ENCODE results near the gene MICB. TPM values are rescaled to one million over a fixed set of nuclear protein-coding genes. Genes with fewer than 3 reads are reported as not detected.

MICB gene
- total and polyA plus RNA-seq, 2 donors = 4.2 to 9.5 TPM

GRCh38 chr6:31462964-31463870 lies 34.7 kb upstream of the MICB start:
- Histone ChIP-seq H3K27ac (ENCODE audit: low read depth in 1 of 2, low read length in 1 of 2) (peak overlapping the region; percentile 52 to 81), H3K4me3 (ENCODE audit: low read length in 2 of 2) (peak overlapping the region; percentile 55 to 63), H3K9me3 (ENCODE audit: control insufficient read depth in 2 of 2, insufficient read depth in 1 of 2, low read length in 1 of 2) (no peaks in the 10 kb centered on the region), H3K27me3 (ENCODE audit: control insufficient read depth in 2 of 2, insufficient read depth in 1 of 2, low read length in 1 of 2) (peaks cover 0 to 9% of the 10 kb centered on the region in 2 donors), H3K4me1 (ENCODE audit: control insufficient read depth in 2 of 2, insufficient read depth in 2 of 2, low read length in 2 of 2) (peaks cover 2 to 23% of the 10 kb centered on the region in 2 donors), H3K36me3 (ENCODE audit: control insufficient read depth in 2 of 2, insufficient read depth in 2 of 2, low read length in 1 of 2) (peaks cover 0 to 3% of the 10 kb centered on the region in 2 donors)
- peak; percentile 50 to 89 (median 69) for DNase-seq (ENCODE audit: low read depth in 6 of 9, low spot score in 9 of 9)
- 15% methylated on average over 28 of the region's 29 CpGs for WGBS

- WGBS = 94% methylated on average over 7 of the region's 7 CpGs
- H3K36me3 ChIP-seq (ENCODE audit: control insufficient read depth in 2 of 2, insufficient read depth in 2 of 2, low read length in 1 of 2) = peaks cover 0 to 3% of the 10 kb centered on the region in 2 donors
Measured at GRCh38 chr6:31464252-31465184, 33.4 kb upstream of the MICB start.

GRCh38 chr6:31465185-31465536 lies 32.8 kb upstream of the MICB start:
- DNase-seq (ENCODE audit: low read depth in 6 of 9, low spot score in 9 of 9) = no peak
- WGBS = 100% methylated on average over 1 of the region's 1 CpG
- Histone ChIP-seq H3K4me3 (ENCODE audit: low read length in 2 of 2) (no peak overlapping the region), H3K27me3 (ENCODE audit: control insufficient read depth in 2 of 2, insufficient read depth in 1 of 2, low read length in 1 of 2) (peaks cover 0 to 9% of the 10 kb centered on the region in 2 donors), H3K27ac (ENCODE audit: low read depth in 1 of 2, low read length in 1 of 2) (no peak overlapping the region), H3K9me3 (ENCODE audit: control insufficient read depth in 2 of 2, insufficient read depth in 1 of 2, low read length in 1 of 2) (no peaks in the 10 kb centered on the region), H3K4me1 (ENCODE audit: control insufficient read depth in 2 of 2, insufficient read depth in 2 of 2, low read length in 2 of 2) (peaks cover 2 to 23% of the 10 kb centered on the region in 2 donors), H3K36me3 (ENCODE audit: control insufficient read depth in 2 of 2, insufficient read depth in 2 of 2, low read length in 1 of 2) (peaks cover 0 to 3% of the 10 kb centered on the region in 2 donors)

More at GRCh38 chr6:31464252-31465184, 33.4 kb upstream of the MICB start:
- Histone ChIP-seq H3K27ac (ENCODE audit: low read depth in 1 of 2, low read length in 1 of 2) (no peak overlapping the region), H3K9me3 (ENCODE audit: control insufficient read depth in 2 of 2, insufficient read depth in 1 of 2, low read length in 1 of 2) (no peaks in the 10 kb centered on the region), H3K4me3 (ENCODE audit: low read length in 2 of 2) (peak overlapping the region; percentile 55 to 63), H3K4me1 (ENCODE audit: control insufficient read depth in 2 of 2, insufficient read depth in 2 of 2, low read length in 2 of 2) (peaks cover 2 to 23% of the 10 kb centered on the region in 2 donors), H3K27me3 (ENCODE audit: control insufficient read depth in 2 of 2, insufficient read depth in 1 of 2, low read length in 1 of 2) (peaks cover 0 to 9% of the 10 kb centered on the region in 2 donors)
- DNase-seq (ENCODE audit: low read depth in 6 of 9, low spot score in 9 of 9) = no peak

GRCh38 chr6:31465718-31466117 lies 32.2 kb upstream of the MICB start:
- peaks cover 0 to 3% of the 10 kb centered on the region in 2 donors for H3K36me3 ChIP-seq (ENCODE audit: control insufficient read depth in 2 of 2, insufficient read depth in 2 of 2, low read length in 1 of 2)
- peaks cover 2 to 23% of the 10 kb centered on the region in 2 donors for H3K4me1 ChIP-seq (ENCODE audit: control insufficient read depth in 2 of 2, insufficient read depth in 2 of 2, low read length in 2 of 2)
- DNase-seq (ENCODE audit: low read depth in 6 of 9, low spot score in 9 of 9) = no peak
- 98% methylated on average over 5 of the region's 5 CpGs for WGBS
- peaks cover 0 to 9% of the 10 kb centered on the region in 2 donors for H3K27me3 ChIP-seq (ENCODE audit: control insufficient read depth in 2 of 2, insufficient read depth in 1 of 2, low read length in 1 of 2)
- no peak overlapping the region for H3K27ac ChIP-seq (ENCODE audit: low read depth in 1 of 2, low read length in 1 of 2)
- no peak overlapping the region for H3K4me3 ChIP-seq (ENCODE audit: low read length in 2 of 2)
- H3K9me3 ChIP-seq (ENCODE audit: control insufficient read depth in 2 of 2, insufficient read depth in 1 of 2, low read length in 1 of 2) = no peaks in the 10 kb centered on the region

GRCh38 chr6:31466466-31466865 lies 31.5 kb upstream of the MICB start:
- H3K27me3 ChIP-seq (ENCODE audit: control insufficient read depth in 2 of 2, insufficient read depth in 1 of 2, low read length in 1 of 2) = peaks cover 0 to 9% of the 10 kb centered on the region in 2 donors
- peaks cover 2 to 23% of the 10 kb centered on the region in 2 donors for H3K4me1 ChIP-seq (ENCODE audit: control insufficient read depth in 2 of 2, insufficient read depth in 2 of 2, low read length in 2 of 2)
- no peak overlapping the region for H3K4me3 ChIP-seq (ENCODE audit: low read length in 2 of 2)
- peaks cover 0 to 3% of the 10 kb centered on the region in 2 donors for H3K36me3 ChIP-seq (ENCODE audit: control insufficient read depth in 2 of 2, insufficient read depth in 2 of 2, low read length in 1 of 2)
- 96% methylated on average over 4 of the region's 4 CpGs for WGBS
- H3K9me3 ChIP-seq (ENCODE audit: control insufficient read depth in 2 of 2, insufficient read depth in 1 of 2, low read length in 1 of 2) = no peaks in the 10 kb centered on the region
- DNase-seq (ENCODE audit: low read depth in 6 of 9, low spot score in 9 of 9) = no peak
- H3K27ac ChIP-seq (ENCODE audit: low read depth in 1 of 2, low read length in 1 of 2) = no peak overlapping the region

GRCh38 chr6:31467151-31467550 lies 30.8 kb upstream of the MICB start:
- no peak overlapping the region for H3K27ac ChIP-seq (ENCODE audit: low read depth in 1 of 2, low read length in 1 of 2)
- H3K36me3 ChIP-seq (ENCODE audit: control insufficient read depth in 2 of 2, insufficient read depth in 2 of 2, low read length in 1 of 2) = peaks cover 0 to 3% of the 10 kb centered on the region in 2 donors
- WGBS = 88% methylated on average over 8 of the region's 8 CpGs
- peaks cover 2 to 23% of the 10 kb centered on the region in 2 donors for H3K4me1 ChIP-seq (ENCODE audit: control insufficient read depth in 2 of 2, insufficient read depth in 2 of 2, low read length in 2 of 2)
- DNase-seq (ENCODE audit: low read depth in 6 of 9, low spot score in 9 of 9) = no peak
- H3K4me3 ChIP-seq (ENCODE audit: low read length in 2 of 2) = no peak overlapping the region
- no peaks in the 10 kb centered on the region for H3K9me3 ChIP-seq (ENCODE audit: control insufficient read depth in 2 of 2, insufficient read depth in 1 of 2, low read length in 1 of 2)
- peaks cover 0 to 9% of the 10 kb centered on the region in 2 donors for H3K27me3 ChIP-seq (ENCODE audit: control insufficient read depth in 2 of 2, insufficient read depth in 1 of 2, low read length in 1 of 2)

- Histone ChIP-seq H3K9me3 (ENCODE audit: control insufficient read depth in 2 of 2, insufficient read depth in 1 of 2, low read length in 1 of 2) (no peaks in the 10 kb centered on the region), H3K4me1 (ENCODE audit: control insufficient read depth in 2 of 2, insufficient read depth in 2 of 2, low read length in 2 of 2) (peaks cover 2 to 11% of the 10 kb centered on the region in 2 donors), H3K36me3 (ENCODE audit: control insufficient read depth in 2 of 2, insufficient read depth in 2 of 2, low read length in 1 of 2) (peaks cover 0 to 3% of the 10 kb centered on the region in 2 donors), H3K4me3 (ENCODE audit: low read length in 2 of 2) (no peak overlapping the region), H3K27me3 (ENCODE audit: control insufficient read depth in 2 of 2, insufficient read depth in 1 of 2, low read length in 1 of 2) (peaks cover 0 to under 1% of the 10 kb centered on the region in 2 donors), H3K27ac (ENCODE audit: low read depth in 1 of 2, low read length in 1 of 2) (no peak overlapping the region)
- no peak for DNase-seq (ENCODE audit: low read depth in 6 of 9, low spot score in 9 of 9)
- 98% methylated on average over 2 of the region's 2 CpGs for WGBS
Measured at GRCh38 chr6:31468311-31468710, 29.6 kb upstream of the MICB start.

- DNase-seq (ENCODE audit: low read depth in 6 of 9, low spot score in 9 of 9) = no peak
- no peak overlapping the region for H3K27ac ChIP-seq (ENCODE audit: low read depth in 1 of 2, low read length in 1 of 2)
- H3K36me3 ChIP-seq (ENCODE audit: control insufficient read depth in 2 of 2, insufficient read depth in 2 of 2, low read length in 1 of 2) = no peaks in the 10 kb centered on the region
- peaks cover 0 to 2% of the 10 kb centered on the region in 2 donors for H3K4me1 ChIP-seq (ENCODE audit: control insufficient read depth in 2 of 2, insufficient read depth in 2 of 2, low read length in 2 of 2)
- H3K27me3 ChIP-seq (ENCODE audit: control insufficient read depth in 2 of 2, insufficient read depth in 1 of 2, low read length in 1 of 2) = no peaks in the 10 kb centered on the region
- H3K4me3 ChIP-seq (ENCODE audit: low read length in 2 of 2) = no peak overlapping the region
- WGBS = 98% methylated on average over 2 of the region's 2 CpGs
- H3K9me3 ChIP-seq (ENCODE audit: control insufficient read depth in 2 of 2, insufficient read depth in 1 of 2, low read length in 1 of 2) = no peaks in the 10 kb centered on the region
Measured at GRCh38 chr6:31470801-31471200, 27.1 kb upstream of the MICB start.

Data from thymus (tissue), 11 donors.